PC-3 (cell line): ENCODE data around the gene ADGRV1.

Experiments
- EZH2 ChIP-seq: fragments of 300-600 bp; sonication (generic); IDR thresholded peaks from one replicate; pipeline ENCODE4 v1.6.1; 2017; ENCODE audit warnings: antibody characterized with exemption, mild to moderate bottlenecking, low read length; ENCODE audit not compliant: unreplicated experiment
- TF ChIP-seq, protein P1 (sequence below): fragments of 300-600 bp; sonication (generic); conservative IDR thresholded peaks from 2 replicates; pipeline ENCODE4 v1.5.1; 2017; ENCODE audit warnings: antibody characterized with exemption, low read depth, mild to moderate bottlenecking, low read length

- TF ChIP-seq, protein P1, sequence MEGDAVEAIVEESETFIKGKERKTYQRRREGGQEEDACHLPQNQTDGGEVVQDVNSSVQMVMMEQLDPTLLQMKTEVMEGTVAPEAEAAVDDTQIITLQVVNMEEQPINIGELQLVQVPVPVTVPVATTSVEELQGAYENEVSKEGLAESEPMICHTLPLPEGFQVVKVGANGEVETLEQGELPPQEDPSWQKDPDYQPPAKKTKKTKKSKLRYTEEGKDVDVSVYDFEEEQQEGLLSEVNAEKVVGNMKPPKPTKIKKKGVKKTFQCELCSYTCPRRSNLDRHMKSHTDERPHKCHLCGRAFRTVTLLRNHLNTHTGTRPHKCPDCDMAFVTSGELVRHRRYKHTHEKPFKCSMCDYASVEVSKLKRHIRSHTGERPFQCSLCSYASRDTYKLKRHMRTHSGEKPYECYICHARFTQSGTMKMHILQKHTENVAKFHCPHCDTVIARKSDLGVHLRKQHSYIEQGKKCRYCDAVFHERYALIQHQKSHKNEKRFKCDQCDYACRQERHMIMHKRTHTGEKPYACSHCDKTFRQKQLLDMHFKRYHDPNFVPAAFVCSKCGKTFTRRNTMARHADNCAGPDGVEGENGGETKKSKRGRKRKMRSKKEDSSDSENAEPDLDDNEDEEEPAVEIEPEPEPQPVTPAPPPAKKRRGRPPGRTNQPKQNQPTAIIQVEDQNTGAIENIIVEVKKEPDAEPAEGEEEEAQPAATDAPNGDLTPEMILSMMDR = no peak
- TF ChIP-seq EZH2 = no peak
Measured at GRCh38 chr5:90803876-90804275, 245.3 kb downstream of the ADGRV1 start.
